ENCODE results near the gene EYA2.
A peak's percentile ranks its signal among the peaks of the same experiment; 100 is the strongest.

Gene EYA2

GRCh38 chr20:47122560-47122959 lies 227.9 kb downstream of the EYA2 start:
- DNase-seq = no peak

GRCh38 chr20:47124181-47124717 lies 229.6 kb downstream of the EYA2 start:
- no peak for DNase-seq

GRCh38 chr20:47125508-47125757 lies 230.8 kb downstream of the EYA2 start:
- no peak for DNase-seq

- no peak for DNase-seq
Observed at GRCh38 chr20:47125758-47126591, 231.3 kb downstream of the EYA2 start.

GRCh38 chr20:47126709-47127108 lies 232.1 kb downstream of the EYA2 start:
- DNase-seq = no peak

DNA sequence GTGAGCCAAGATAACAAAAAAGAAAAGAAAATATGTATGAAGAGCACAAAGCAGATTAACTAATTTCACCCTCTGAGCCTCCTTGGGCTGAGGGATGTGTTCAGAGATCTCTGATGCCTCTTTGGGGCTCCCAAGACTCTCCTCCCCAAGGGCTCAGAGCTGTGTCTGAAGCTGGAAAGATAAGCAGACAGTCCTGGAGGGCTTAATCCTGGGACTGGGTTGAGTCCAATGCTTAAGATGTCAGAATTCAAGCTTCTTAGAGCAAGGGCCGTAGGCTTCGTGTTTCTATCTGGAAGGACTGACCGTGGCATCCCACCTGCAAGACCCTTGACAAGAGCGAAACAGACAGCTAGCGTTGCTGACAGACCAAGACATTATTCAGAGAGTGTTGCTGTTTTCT lies 232.9 kb downstream of the EYA2 start:
- no peak for DNase-seq

GRCh38 chr20:47127999-47128398 lies 233.4 kb downstream of the EYA2 start:
- DNase-seq = no peak

GRCh38 chr20:47129306-47129705 lies 234.7 kb downstream of the EYA2 start:
- DNase-seq = no peak

DNA sequence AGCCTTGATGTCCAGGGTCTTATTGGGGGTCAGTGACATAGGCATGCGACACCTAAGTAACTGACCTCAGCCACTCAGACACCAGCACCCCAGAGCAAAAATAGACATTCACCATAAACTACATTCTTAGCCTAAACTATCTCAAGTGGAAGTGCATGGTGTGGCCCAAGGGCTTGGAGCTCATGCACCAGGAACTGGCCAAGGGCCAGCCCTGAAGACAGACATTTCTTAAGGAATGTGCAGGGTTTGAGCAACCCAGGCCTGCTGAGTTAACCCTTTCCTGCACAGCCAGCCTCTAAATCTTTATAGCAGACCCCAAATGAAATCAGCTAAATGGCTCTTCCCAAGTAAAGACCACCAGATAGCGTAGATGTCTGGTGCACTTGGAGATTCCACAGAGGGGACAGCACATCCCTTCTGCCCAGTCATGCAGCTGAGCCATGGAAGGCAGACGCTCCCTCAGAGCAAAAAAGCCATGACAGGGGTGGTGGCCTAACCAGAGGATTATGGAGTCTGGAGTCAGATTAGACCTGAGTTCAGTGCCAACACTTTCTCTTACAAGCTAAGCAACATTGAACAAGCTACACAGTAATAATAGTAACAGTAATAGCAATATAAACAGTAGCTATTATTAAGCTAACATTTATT lies 239.3 kb downstream of the EYA2 start:
- no peak for DNase-seq

DNA sequence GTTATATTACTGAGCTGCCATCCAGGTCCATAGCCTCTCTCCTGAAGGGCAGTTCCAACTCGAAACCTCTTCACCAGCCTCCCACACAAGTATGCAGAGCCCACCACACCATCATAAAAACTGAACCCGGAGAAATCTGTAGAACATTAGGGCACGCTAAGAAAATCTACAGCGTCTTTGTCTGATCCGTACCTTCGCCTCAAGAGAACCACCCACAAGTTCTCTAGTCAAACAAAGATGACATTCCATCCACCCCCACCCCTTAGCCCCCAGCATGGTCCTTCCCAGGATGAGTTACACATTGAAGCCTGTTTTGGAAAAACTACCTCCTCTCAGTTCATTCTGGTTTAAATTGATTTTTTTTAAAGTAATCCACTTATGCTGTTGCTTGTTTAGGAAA lies 242.1 kb downstream of the EYA2 start:
- DNase-seq = no peak

DNA sequence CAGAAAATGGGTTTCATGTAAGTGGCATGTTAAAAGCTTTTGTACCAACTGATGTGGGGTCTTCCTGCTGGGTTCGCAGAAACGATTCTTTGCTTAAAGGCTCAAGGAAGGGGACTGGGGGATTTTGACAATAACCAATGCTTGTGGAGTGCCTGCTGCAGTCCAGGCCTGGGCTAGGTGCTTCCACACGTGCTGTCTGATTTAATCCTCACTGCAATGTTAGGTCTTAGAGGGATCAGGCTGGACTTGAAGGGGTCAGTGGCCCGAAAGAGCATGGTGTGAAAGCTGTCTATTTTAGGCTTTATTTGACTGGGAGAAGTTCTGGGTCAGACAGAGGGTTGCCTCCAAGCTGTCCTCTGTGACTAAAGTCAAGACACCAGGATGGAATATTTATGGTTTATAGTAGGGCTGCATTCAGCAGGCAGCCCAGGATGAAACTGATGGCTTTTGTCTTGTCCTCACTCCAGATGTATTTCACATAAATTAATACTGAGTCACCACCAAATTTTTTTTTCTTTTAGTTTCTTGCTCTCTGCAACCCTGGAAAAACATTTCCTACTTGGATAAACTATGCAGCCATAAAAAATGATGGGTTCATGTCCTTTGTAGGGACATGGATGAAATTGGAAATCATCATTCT lies 242.7 kb downstream of the EYA2 start:
- no peak for DNase-seq

DNA sequence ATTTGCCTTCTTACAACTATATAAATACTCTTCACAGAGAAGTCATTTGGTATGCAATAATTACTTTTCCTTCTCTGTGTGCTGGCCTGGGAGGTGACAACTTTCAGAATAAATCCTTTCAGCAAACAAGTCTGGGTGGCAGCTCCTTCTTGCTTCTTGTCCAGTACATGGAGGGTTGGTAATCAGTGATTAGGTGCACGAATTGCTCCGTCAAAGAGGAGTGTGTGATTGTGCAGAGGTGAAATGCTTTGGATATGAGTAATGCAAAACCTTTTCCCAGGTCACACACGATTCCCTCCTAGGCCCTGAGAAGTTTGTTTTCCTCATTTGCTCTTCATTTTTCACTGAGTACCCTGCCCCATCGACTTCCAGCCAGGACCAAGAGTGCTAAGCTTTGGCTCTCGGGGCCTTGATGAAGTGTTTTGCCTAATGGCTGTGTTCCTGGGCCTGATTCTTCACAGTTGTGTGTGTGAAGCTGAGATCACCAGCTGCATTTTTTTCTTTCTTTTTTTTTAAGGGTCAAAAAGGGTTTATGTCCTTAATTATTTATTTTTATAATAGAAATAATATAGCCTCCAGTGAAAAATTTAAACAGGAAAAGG lies 245.4 kb downstream of the EYA2 start:
- no peak for DNase-seq

DNA sequence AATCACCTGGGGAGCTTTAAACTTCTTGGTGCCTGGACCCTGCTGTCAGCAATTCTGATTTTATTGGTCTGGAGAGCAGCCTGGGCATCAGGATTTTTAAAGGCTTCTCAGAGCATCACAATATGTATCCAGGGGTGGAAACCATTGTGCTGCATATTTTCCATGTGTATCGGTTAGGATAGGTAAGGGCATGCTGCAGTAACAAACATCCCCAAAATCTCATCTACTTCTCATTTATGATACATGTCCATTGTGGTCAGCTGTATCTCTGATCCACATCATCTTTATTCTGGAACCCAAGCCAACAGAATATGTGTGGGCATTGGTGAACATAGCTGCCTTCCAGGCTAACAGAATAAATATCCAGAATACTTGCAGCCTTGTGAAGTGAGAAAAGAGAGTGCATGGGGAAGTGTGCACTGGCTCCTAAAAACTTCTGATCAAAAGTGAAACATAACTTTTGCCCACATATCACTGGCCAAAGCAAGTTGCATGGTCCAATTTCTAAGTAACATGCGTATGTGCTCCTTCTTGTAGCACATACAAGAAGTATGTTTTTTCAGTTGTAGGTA lies 246.8 kb downstream of the EYA2 start:
- DNase-seq = no peak

DNA sequence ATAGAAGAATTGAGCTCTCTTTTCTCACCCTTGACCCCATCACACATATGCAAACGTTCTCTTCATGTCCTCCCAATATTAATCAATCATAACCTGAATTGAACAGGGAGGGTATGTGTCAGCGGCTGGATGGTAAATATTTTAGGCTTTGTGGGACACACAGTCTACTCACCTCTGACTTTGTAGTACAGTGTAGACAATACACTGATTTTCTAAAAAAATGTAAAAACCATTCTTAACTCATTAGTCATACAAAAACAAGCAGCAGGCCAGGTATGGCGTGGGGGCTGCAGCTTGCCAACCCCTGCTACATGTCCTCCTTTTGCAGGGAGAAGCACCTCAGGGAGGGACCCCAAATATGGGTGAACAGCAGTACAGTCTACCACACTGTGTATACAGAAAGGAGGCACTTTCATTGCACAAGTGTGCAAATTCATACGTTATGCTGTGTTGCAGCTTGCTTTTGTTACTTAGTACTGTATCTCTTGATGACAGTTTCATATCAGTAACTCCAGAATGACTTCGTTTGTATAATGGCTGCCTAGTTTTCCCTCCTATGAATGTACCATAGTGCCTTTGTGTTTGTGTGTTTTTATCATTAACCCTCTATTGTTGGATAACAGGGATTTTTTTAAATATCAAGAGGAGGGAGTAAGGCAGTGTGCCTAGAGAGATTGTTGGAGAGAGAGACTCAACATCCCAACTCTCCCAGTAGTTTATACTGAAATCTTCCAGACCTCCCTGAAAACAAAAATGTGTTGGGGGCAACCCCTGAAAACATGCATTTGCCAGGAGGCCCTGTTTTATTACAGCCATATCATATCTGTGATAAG lies 247.5 kb downstream of the EYA2 start:
- no peak for DNase-seq

- DNase-seq = no peak
Observed at GRCh38 chr20:47142774-47143170, 248.1 kb downstream of the EYA2 start.

- DNase-seq = no peak
Observed at GRCh38 chr20:47143657-47144056, 249.0 kb downstream of the EYA2 start.

- DNase-seq = no peak
Observed at GRCh38 chr20:47144463-47144862, 249.8 kb downstream of the EYA2 start.

- no peak for DNase-seq
Observed at GRCh38 chr20:47146686-47147085, 252.0 kb downstream of the EYA2 start.

DNA sequence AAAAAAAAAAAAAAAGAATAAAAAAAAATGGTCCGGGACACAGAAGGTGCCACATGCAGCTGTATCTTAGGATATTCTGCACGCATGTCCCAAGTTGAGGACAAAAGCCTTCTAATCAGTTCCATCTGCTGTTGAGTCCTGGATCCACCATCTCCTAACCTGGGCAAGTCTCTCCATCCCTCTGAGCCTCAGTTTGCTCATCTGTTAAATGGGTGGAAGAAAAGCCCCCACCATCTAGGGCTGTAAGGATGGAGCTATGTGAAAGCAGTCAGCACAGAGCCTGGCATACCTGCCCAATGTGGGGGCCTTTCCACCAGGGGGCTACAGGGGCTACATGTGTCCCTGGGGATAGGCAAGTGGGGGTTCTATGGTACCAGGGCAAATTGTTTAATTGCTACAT lies 253.4 kb downstream of the EYA2 start:
- DNase-seq = no peak

GRCh38 chr20:47149939-47150338 lies 255.3 kb downstream of the EYA2 start:
- DNase-seq = no peak

GRCh38 chr20:47150403-47151152 lies 255.9 kb downstream of the EYA2 start:
- DNase-seq = peak; percentile 18 to 27

DNA sequence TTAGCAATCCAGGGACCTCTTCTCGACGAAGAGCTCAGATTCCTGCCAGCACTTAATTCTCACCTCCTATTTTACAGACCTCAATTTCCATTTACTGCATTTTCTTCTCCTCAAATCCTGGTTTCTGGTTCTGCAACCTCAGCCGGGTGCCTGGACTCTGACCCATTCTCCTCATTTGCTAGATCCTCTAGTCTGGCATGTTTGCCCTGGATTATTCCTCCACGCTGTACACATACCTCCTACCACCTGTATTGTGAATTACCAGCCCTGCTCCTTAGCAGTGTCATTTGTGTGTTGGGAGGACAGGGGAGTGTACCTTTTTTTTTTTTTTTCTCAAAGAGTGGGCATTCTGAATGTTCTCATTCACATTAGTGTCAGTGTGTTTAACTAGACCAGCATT lies 257.4 kb downstream of the EYA2 start:
- no peak for DNase-seq
